ENCODE measurements around the gene DLEC1.

GRCh38 chr3:38125305-38126120 lies 86.5 kb downstream of the DLEC1 start:
- no peak for TF ChIP-seq POLR2AphosphoS5 (IDR thresholded peaks at IDR 0.05)
- no peak for TF ChIP-seq CTCF (IDR thresholded peaks at IDR 0.05)
- no peak for TF ChIP-seq EP300 (IDR thresholded peaks at IDR 0.05)

All from gastroesophageal sphincter (tissue), 3 donors.